NCI-H2081 (cell line): ENCODE measurements around the gene RNF169.
"Not testable (repeated sequence)": the region's sequence is repeated elsewhere in the genome, so short reads cannot be mapped to it uniquely, and the experiment has no call there.

Experiments used
- DNase-seq, 2 experiments: peaks; one replicate each; lab custom pipeline; 2025; lab: John Stamatoyannopoulos, UW

RNF169 gene

GRCh38 chr11:74824285-74824982 is 75.8 kb downstream of the RNF169 start:
- DNase-seq = no peak

GRCh38 chr11:74825596-74825995 is 76.9 kb downstream of the RNF169 start:
- DNase-seq = not testable (repeated sequence)

DNA sequence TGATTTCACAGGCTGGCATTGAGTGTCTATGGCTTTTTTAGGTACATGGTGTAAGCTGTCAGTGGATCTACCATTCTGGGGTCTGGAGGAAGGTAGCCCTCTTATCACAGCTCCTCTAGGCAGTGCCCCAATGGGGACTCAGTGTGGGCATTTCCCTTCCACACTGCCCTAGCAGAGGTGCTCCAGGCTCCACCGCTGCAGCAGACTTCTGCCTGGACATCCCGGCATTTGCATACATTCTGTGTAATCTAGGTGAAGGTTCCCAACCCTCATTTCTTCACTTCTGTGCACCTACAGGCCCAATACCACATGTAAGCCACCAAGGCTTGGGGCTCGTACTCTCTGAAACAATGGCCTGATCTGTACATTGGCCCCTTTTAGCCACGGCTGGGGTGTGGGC is 78.3 kb downstream of the RNF169 start:
- peak in 1 of 2 experiments; percentile 17 for DNase-seq

GRCh38 chr11:74837191-74837590 is 88.5 kb downstream of the RNF169 start:
- no peak for DNase-seq

GRCh38 chr11:74838188-74838587 is 89.5 kb downstream of the RNF169 start:
- DNase-seq = no peak

GRCh38 chr11:74839446-74839845 is 90.8 kb downstream of the RNF169 start:
- DNase-seq = peak in 1 of 2 experiments; percentile 6

- DNase-seq = no peak
Measured at GRCh38 chr11:74839971-74840370, 91.3 kb downstream of the RNF169 start.

DNA sequence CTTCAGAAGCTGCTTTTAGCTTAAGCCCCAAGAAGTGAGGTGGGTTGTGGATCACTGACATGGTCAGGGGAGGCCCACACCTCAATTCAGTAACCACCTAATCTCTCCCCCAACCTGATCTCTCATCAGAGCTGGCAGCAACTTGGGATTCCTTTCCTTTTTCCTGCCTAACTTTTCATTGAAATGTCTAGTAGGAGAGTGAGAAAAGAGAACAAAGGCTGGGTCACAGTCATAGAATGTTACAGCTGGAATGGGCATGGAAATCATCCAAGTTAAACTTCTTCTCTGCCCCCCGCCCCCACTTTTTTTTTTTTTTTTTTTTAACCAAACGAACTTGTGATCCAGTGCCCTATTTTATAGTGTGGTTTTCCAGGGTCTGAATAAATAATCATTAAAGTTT is 91.8 kb downstream of the RNF169 start:
- no peak for DNase-seq

DNA sequence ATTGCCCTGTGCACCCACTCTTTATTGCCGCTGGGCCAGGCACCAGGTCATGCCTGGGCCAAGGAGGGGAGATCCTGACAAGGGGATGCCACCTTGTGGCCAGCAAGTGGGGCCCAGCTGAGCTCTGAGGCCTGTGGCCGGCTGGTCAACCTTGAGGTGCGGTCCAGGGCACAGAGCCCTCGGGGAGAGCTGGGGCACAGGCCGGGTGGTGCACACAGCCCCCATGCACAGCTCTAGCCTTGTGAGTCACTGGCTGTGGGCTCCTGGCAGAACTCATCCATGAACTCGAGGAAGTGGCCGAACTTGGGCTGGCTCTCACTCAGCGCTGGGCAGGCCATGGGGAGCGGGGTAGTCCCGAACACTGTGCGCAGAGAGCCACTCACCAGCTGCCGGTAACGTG is 94.3 kb downstream of the RNF169 start:
- DNase-seq = no peak

- DNase-seq = no peak
Measured at GRCh38 chr11:74844072-74844471, 95.4 kb downstream of the RNF169 start.

DNA sequence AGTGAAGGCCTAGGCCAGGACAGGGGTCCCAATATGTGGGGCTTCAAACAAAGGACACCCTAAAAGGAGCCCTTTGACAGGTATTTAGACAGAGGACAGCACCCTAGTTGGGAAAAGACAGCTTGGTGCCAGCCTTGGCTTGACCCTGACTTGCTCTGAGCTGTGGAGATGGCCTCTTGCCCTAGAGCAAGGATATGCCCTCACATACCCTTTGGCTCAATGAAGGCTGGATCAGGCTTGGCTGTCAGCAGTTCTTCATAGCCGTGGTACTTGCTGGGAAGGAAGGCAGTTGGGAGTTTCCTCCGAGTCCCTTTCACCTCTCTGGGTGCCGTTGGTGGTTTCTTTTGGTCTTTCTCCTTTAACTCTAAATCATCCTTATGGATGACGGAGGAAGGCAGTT is 96.2 kb downstream of the RNF169 start:
- DNase-seq = no peak

GRCh38 chr11:74845978-74846517 is 97.4 kb downstream of the RNF169 start:
- no peak for DNase-seq

DNA sequence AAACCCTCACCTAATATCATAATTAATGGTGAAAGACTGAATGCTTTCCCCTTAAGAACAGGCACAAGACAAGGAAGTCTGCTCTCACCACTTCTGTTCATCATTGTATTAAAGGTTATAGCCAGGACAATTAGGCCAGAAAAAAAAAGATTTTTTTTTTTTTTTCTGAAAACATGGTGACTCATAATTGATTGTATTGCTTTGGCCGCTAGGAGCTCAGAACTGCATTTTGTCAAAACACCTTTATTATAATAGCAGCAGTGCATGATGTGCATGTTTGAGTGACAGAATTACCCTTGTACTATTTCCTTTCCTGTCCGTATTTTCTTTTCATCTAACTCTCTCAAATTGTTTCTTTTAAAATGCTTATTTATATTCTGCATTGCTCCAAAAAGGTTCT is 98.1 kb downstream of the RNF169 start:
- DNase-seq = no peak

- no peak for DNase-seq
Measured at GRCh38 chr11:74847395-74847794, 98.7 kb downstream of the RNF169 start.

- DNase-seq = no peak
Measured at GRCh38 chr11:74847895-74848294, 99.2 kb downstream of the RNF169 start.

- DNase-seq = no peak
Measured at GRCh38 chr11:74849525-74850391, 101.1 kb downstream of the RNF169 start.

DNA sequence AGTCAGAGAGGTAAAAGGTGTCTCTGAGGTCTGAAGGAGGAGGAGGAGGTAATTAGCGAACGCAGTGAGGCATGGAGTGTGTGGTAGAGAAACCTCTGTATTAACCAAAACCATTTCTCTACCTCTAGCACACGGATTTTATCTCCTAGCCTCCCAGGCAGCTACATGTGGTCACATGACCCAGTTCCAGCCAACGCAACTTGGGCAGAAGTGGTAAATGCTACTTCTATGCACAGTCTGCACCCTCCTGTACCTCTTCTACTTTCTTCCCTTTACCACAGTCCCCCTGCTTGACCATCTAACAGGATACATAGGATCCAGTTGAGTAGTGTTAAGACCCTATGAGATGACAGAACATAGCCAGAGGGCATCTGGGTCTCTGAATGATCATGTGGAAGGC is 104.6 kb downstream of the RNF169 start:
- no peak for DNase-seq

DNA sequence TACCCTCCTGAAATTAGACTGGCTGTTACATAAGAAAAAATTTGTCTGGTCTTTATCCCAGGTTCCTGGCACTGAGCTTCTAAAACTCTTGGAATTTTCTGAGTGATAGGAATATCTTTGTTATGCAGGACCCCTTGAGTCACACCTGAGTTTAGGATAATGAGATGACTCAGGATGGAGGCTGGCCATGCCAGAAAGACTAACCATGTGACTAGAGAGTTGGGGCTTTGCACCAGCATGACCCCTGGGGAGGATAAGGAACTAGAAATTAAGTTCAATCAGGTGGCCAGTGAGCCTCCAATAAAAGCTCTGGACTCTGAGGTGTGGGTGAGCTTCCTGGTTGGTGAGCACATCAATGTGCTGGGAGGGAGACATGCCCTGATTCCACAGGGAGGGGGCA is 112.1 kb downstream of the RNF169 start:
- no peak for DNase-seq

DNA sequence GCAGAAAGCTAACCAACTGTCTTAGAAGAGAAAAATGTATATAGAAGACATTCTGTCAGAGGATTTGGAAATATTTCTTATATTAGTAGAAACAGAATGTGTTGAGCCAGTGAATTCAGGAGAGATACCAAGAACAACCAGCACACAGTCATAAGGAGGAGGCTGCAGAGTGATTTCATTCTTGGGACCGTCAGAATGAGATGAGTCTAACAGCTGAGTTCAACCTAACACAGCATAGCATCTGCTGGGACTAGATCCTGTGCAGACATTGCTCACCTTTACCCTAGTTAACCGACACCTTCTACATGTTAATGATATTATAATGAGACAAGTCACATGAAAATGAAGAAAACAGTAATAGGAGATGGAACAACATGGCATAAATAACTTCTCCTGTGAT is 114.8 kb downstream of the RNF169 start:
- no peak for DNase-seq

GRCh38 chr11:74866557-74866956 is 117.9 kb downstream of the RNF169 start:
- no peak for DNase-seq

- peak; percentile 23 to 25 for DNase-seq
Measured at GRCh38 chr11:74870485-74870884, 121.8 kb downstream of the RNF169 start.

- DNase-seq = no peak
Measured at GRCh38 chr11:74871037-74871436, 122.4 kb downstream of the RNF169 start.

DNA sequence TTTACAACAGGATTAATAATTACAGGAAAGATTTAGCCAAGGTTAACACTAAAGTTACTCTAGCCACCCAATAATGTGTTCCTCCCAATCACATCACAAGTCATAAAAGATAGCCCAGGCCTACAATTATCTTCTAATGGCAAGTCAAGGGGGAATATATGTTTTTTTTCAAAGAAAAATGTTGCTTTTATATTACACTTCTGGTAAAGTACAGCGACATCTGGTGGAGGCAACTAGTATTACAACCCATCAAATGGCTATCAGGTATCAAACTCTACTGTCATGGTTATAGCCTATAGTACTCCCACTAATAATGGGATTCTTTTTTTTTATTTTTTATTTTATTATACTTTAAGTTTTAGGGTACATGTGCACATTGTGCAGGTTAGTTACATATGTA is 128.5 kb downstream of the RNF169 start:
- DNase-seq = no peak
